ENCODE data around the gene FOXE3.

FOXE3 gene

GRCh38 chr1:47403321-47403910, 12.7 kb upstream of the FOXE3 start:
- no peak for FAIRE-seq
- DNase-seq (ENCODE audit: low spot score): no peak

DNA sequence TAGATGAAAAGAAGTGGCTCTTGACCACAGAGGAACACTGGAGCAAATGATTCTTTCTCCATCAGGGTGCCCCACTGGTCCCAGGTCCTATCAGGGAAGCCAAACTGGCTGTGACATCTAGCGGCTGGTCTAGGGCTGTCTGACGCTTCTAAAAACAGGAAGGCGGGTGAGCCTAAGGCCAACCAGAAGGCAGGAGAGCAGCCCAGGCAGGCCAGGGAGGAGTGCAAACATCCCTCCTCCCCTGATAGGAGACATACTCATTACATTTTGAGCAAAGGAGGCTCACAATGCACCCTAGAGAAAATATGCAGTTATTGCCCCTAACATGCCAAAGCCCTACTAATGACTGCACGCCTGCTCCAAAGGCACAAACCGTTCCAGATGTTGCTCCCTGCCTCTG, 10.4 kb upstream of the FOXE3 start:
- DNase-seq (ENCODE audit: low spot score) (no peak), FAIRE-seq (no peak)

GRCh38 chr1:47406966-47407365, 9.1 kb upstream of the FOXE3 start:
- FAIRE-seq (no peak), DNase-seq (ENCODE audit: low spot score) (no peak)

- no peak for FAIRE-seq
These were observed 8.6 kb upstream of the FOXE3 start for GRCh38 chr1:47407481-47407880.

GRCh38 chr1:47409311-47410067, 6.6 kb upstream of the FOXE3 start:
- FAIRE-seq: no peak
- peak; percentile 77 for DNase-seq (ENCODE audit: low spot score)

More at GRCh38 chr1:47407481-47407880, 8.6 kb upstream of the FOXE3 start:
- DNase-seq (ENCODE audit: low spot score): no peak

GRCh38 chr1:47410068-47410455, 6.0 kb upstream of the FOXE3 start:
- FAIRE-seq (no peak), DNase-seq (ENCODE audit: low spot score) (no peak)

GRCh38 chr1:47411436-47411835, 4.6 kb upstream of the FOXE3 start:
- no peak for FAIRE-seq
- DNase-seq (ENCODE audit: low spot score): peak; percentile 37

DNA sequence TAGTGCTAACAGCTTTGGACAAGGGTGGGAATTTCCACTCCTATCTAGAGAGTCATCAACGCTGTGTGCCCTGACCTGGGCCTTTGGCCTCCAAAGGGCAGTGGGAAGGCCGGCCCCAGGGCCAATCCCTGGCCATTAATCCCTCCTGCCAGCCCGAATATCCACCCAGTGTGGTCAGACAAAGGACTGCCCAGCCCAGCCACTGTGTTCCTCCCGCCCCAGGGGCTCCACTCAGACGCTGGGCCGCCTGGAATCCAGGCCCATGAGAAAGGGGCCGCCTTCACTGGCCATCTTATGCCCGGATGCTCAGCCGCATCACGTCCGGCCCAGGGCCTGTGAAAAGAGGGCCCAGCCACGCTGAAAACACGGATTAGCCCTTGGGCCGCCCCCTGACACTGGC, 3.6 kb upstream of the FOXE3 start:
- FAIRE-seq: no peak
- DNase-seq (ENCODE audit: low spot score): no peak

DNA sequence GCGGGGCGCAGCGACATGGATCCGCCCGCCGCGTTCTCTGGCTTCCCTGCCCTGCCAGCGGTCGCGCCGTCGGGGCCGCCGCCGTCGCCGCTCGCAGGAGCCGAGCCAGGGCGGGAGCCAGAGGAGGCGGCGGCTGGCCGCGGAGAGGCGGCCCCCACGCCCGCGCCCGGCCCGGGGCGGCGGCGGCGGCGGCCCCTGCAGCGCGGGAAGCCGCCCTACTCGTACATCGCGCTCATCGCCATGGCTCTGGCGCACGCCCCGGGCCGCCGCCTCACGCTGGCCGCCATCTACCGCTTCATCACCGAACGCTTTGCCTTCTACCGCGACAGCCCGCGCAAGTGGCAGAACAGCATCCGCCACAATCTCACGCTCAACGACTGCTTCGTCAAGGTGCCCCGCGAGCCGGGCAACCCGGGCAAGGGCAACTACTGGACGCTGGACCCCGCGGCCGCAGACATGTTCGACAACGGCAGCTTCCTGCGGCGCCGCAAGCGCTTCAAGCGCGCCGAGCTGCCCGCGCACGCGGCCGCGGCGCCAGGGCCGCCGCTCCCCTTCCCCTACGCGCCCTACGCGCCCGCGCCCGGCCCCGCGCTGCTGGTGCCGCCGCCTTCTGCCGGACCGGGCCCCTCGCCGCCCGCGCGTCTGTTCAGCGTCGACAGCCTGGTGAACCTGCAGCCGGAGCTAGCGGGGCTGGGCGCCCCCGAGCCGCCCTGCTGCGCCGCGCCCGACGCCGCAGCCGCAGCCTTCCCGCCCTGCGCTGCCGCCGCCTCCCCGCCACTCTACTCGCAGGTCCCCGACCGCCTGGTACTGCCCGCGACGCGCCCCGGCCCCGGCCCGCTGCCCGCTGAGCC, 459 bp downstream of the FOXE3 start:
- DNase-seq (ENCODE audit: low spot score) (no peak), FAIRE-seq (no peak)

DNA sequence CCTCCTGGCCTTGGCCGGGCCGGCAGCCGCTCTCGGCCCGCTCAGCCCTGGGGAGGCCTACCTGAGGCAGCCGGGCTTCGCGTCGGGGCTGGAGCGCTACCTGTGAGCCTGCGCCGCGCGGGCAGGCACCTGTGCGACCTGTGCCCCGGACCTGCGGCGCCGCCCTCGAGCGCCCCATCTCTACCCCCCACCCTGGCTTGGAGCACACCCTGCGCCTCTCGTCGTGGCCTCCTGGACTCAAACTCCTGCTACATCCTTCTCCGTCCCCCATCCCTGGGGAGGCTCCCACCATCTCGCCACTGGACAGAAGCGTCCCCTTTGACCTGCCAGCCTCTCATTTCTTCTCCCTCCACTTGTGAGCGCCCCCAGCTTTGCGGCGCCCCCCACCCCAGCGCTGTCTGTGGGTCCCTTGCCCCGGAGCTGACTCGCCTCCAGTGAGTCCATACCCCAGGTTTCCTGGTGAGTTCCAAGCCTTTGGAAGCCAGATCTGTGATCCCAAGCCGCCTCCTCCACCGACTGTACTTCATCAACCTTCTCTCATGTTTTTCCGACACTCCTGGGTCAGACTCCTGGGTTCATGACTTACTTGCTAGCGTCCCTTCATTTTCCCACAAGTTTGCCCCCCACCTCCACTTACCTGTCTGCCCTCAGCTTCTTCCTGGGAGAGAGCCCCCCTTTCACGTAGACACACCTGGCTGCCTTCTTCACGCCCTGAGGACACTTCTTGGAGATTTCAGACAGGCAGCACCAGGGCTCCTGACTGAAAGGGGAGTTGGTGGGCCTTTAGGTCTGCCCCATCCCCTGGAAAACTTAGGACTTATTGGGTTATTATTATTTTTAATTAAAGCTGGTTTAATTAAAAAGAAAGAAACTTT, 1.3 kb downstream of the FOXE3 start:
- DNase-seq (ENCODE audit: low spot score) (no peak), FAIRE-seq (no peak)

- no peak for DNase-seq (ENCODE audit: low spot score)
These were observed 2.0 kb downstream of the FOXE3 start for GRCh38 chr1:47418122-47418521.

DNA sequence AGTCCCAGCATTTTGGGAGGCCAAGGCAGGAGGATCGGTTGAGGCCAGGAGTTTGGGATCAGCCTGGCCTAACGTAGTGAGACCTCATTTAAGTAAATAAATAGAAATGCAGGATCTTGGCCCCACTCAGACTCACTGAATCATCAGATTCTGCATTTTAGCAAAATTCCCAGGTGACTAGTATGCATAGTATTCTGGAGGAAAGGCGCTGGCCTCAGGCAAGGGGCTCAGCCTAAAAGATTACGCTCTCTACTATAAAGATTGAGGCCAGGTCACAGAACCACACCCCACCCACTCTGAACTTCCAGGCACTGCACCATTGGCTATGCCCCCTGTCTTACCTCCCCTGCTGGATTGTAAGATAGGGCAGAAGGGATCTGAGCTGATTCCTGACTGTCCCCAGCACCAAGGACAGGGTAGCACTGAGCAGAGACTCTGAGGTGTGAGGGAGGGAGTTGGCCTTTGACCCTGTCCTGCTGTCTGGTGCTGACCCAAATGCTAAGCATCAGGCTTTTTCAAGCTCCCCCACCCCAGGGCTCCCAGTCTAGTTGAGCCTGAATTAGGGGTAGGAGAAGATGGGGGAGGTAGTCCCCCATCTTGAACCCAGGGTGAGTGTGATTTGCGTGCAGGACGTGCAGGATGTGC, 2.7 kb downstream of the FOXE3 start:
- no peak for DNase-seq (ENCODE audit: low spot score)
- no peak for FAIRE-seq

More at GRCh38 chr1:47418122-47418521, 2.0 kb downstream of the FOXE3 start:
- FAIRE-seq: no peak

DNA sequence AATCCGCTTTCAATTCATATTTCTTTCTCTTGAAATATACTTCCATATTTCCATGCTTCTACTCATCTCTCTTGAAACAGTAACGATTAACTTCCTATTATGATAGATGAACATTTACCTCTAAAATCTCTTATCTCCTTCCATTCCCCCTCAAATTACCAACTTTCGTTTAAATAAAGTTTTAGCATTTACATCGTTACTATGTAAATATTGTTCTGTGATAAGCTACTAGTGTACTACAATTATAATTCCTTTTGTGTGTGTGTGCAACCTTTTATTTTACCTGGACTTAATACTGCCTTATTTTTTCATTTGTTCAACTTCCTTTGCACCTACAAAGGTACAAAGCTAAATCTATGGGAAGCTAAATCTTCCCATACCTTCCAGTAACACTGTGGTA, 4.5 kb downstream of the FOXE3 start:
- no peak for DNase-seq (ENCODE audit: low spot score)
- no peak for FAIRE-seq

- DNase-seq (ENCODE audit: low spot score) (no peak), FAIRE-seq (no peak)
These were observed 7.8 kb downstream of the FOXE3 start for GRCh38 chr1:47423872-47424271.

GRCh38 chr1:47424336-47424982, 8.4 kb downstream of the FOXE3 start:
- no peak for FAIRE-seq
- peak; percentile 79 for DNase-seq (ENCODE audit: low spot score)

- FAIRE-seq: peak; percentile 13
These were observed 15.4 kb downstream of the FOXE3 start for GRCh38 chr1:47431534-47431933.

GRCh38 chr1:47432071-47433036, 16.3 kb downstream of the FOXE3 start:
- DNase-seq (ENCODE audit: low spot score): peak; percentile 78
- no peak for FAIRE-seq

More at GRCh38 chr1:47431534-47431933, 15.4 kb downstream of the FOXE3 start:
- DNase-seq (ENCODE audit: low spot score): peak; percentile 37

- DNase-seq (ENCODE audit: low spot score) (no peak), FAIRE-seq (no peak)
These were observed 16.9 kb downstream of the FOXE3 start for GRCh38 chr1:47433037-47433421.

DNA sequence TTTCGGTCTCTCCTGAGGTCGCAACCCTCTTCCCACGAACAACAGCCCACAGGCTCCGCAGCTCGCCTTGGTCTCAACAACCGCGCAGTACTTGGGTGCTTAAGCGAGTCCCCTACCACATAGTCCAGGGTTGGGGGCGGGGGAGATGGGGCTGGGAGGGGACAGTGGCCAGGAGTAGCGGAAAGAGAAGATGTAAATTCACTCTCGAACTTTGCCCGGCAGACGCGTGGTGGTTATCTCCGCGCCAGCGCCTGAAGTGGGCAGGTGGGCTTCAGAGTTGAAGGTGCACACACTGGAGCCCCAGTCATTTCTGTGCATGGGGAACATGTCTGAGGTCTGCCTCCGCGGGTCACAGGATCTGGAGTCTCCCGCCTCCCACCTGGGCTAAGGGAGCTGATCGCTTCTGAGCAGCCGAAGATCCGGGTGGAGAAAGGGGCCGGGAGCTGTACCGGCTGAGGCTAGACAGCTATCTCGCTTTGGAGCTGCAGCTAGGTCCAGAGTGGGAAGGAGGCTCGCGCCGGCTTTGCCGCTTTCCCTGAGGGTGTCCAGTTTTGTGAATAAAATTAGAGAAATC, 17.5 kb downstream of the FOXE3 start:
- no peak for DNase-seq (ENCODE audit: low spot score)
- no peak for FAIRE-seq
